Effector memory CD4-positive, alpha-beta T cell (primary cell): Measurements from ENCODE around the gene FXYD5.

Source experiments
- DNase-seq, 3 donors: peaks; one replicate each; pipeline ENCODE4 v3.0.0-alpha.2; 2020
- H3K27ac ChIP-seq: 2 replicates; pipeline ENCODE4 v1.7.0; 2013; ENCODE audit warnings: mild to moderate bottlenecking, low read length, moderate library complexity; ENCODE audit not compliant: insufficient read depth, poor library complexity, severe bottlenecking
- H3K27me3 ChIP-seq: replicated peaks from 2 replicates; pipeline ENCODE4 v1.7.0; 2013; ENCODE audit warnings: mild to moderate bottlenecking, low read length; ENCODE audit not compliant: insufficient read depth, control insufficient read depth, poor library complexity, severe bottlenecking
- H3K36me3 ChIP-seq: 2 replicates; pipeline ENCODE4 v1.7.0; 2013; ENCODE audit warnings: mild to moderate bottlenecking, low read length, moderate library complexity; ENCODE audit not compliant: control insufficient read depth, insufficient read depth
- H3K4me1 ChIP-seq: 2 replicates; pipeline ENCODE4 v1.7.0; 2013; ENCODE audit warnings: low read length, mild to moderate bottlenecking; ENCODE audit not compliant: control insufficient read depth, insufficient read depth, poor library complexity, severe bottlenecking
- H3K4me3 ChIP-seq: 2 replicates; pipeline ENCODE4 v1.7.0; 2013; ENCODE audit warnings: low read length, low read depth, mild to moderate bottlenecking; ENCODE audit not compliant: insufficient read depth, poor library complexity, severe bottlenecking
- H3K9me3 ChIP-seq: 2 replicates; pipeline ENCODE4 v1.7.0; 2013; ENCODE audit warnings: mild to moderate bottlenecking, low read length, moderate library complexity; ENCODE audit not compliant: control insufficient read depth

The FXYD5 gene

GRCh38 chr19:35112995-35113688, 41.4 kb upstream of the FXYD5 start:
- DNase-seq, result no peak
- Histone ChIP-seq H3K4me3 (no peak overlapping the region), H3K9me3 (no peaks in the 10 kb centered on the region), H3K27ac (no peak overlapping the region), H3K27me3 (peaks cover 3% of the 10 kb centered on the region), H3K36me3 (no peaks in the 10 kb centered on the region), H3K4me1 (peaks cover 7% of the 10 kb centered on the region)

GRCh38 chr19:35114353-35115176, 40.0 kb upstream of the FXYD5 start:
- H3K4me3 ChIP-seq, result no peak overlapping the region

GRCh38 chr19:35115177-35115951, 39.2 kb upstream of the FXYD5 start, which contains the start of gene FXYD3:
TSS of gene FXYD3 (plus strand) at chr19:35115823. CDS start at chr19:35119377, 3,554 bp downstream.
- no peak within 1 kb of the TSS for H3K27ac ChIP-seq

More at GRCh38 chr19:35114353-35115176, 40.0 kb upstream of the FXYD5 start:
- no peaks in the 10 kb centered on the region for H3K36me3 ChIP-seq
- no peaks in the 10 kb centered on the region for H3K9me3 ChIP-seq
- DNase-seq, result peak; percentile 32 to 43 (median 40)
- peaks cover 7% of the 10 kb centered on the region for H3K4me1 ChIP-seq
- H3K27ac ChIP-seq, result no peak overlapping the region
- peaks cover 3% of the 10 kb centered on the region for H3K27me3 ChIP-seq

GRCh38 chr19:35116072-35116801, 38.3 kb upstream of the FXYD5 start:
- no peak overlapping the region for H3K4me3 ChIP-seq
- peaks cover 7% of the 10 kb centered on the region for H3K4me1 ChIP-seq
- no peaks in the 10 kb centered on the region for H3K9me3 ChIP-seq

More at GRCh38 chr19:35115177-35115951, 39.2 kb upstream of the FXYD5 start, which contains the start of gene FXYD3:
- H3K9me3 ChIP-seq, result no peaks in the 10 kb centered on the region
- H3K27me3 ChIP-seq, result peaks cover 3% of the 10 kb centered on the region
- peaks cover 7% of the 10 kb centered on the region for H3K4me1 ChIP-seq
- no peak within 1 kb of the TSS for H3K4me3 ChIP-seq
- H3K36me3 ChIP-seq, result no peaks in the 10 kb centered on the region
- no peak for DNase-seq

GRCh38 chr19:35117116-35117515, 37.4 kb upstream of the FXYD5 start:
- no peak overlapping the region for H3K27ac ChIP-seq

More at GRCh38 chr19:35116072-35116801, 38.3 kb upstream of the FXYD5 start:
- Histone ChIP-seq H3K27ac (no peak overlapping the region), H3K36me3 (no peaks in the 10 kb centered on the region), H3K27me3 (peaks cover 3% of the 10 kb centered on the region)
- DNase-seq, result no peak

GRCh38 chr19:35117799-35118198, 36.7 kb upstream of the FXYD5 start:
- H3K4me3 ChIP-seq, result no peak overlapping the region
- no peak overlapping the region for H3K27ac ChIP-seq
- no peaks in the 10 kb centered on the region for H3K9me3 ChIP-seq

More at GRCh38 chr19:35117116-35117515, 37.4 kb upstream of the FXYD5 start:
- Histone ChIP-seq H3K4me3 (no peak overlapping the region), H3K36me3 (no peaks in the 10 kb centered on the region), H3K27me3 (peaks cover 3% of the 10 kb centered on the region), H3K9me3 (no peaks in the 10 kb centered on the region), H3K4me1 (peaks cover 7% of the 10 kb centered on the region)
- no peak for DNase-seq

GRCh38 chr19:35118268-35119020, 36.1 kb upstream of the FXYD5 start:
- no peaks in the 10 kb centered on the region for H3K9me3 ChIP-seq
- no peak overlapping the region for H3K4me3 ChIP-seq
- H3K36me3 ChIP-seq, result no peaks in the 10 kb centered on the region
- no peak for DNase-seq
- H3K27me3 ChIP-seq, result peaks cover 3% of the 10 kb centered on the region
- H3K27ac ChIP-seq, result no peak overlapping the region
- peaks cover 7% of the 10 kb centered on the region for H3K4me1 ChIP-seq

More at GRCh38 chr19:35117799-35118198, 36.7 kb upstream of the FXYD5 start:
- DNase-seq, result no peak
- peaks cover 3% of the 10 kb centered on the region for H3K27me3 ChIP-seq
- peaks cover 7% of the 10 kb centered on the region for H3K4me1 ChIP-seq
- no peaks in the 10 kb centered on the region for H3K36me3 ChIP-seq

GRCh38 chr19:35119091-35119490, 35.4 kb upstream of the FXYD5 start:
- Histone ChIP-seq H3K36me3 (no peaks in the 10 kb centered on the region), H3K27ac (no peak overlapping the region), H3K4me3 (no peak overlapping the region), H3K4me1 (peaks cover 11% of the 10 kb centered on the region), H3K27me3 (no peaks in the 10 kb centered on the region), H3K9me3 (no peaks in the 10 kb centered on the region)
- DNase-seq, result no peak
